Stimulated activated CD8-positive, alpha-beta memory T cell treated with anti-CD3 and anti-CD28 coated beads, Interleukin-2, amount 100 ng/mL, for 1 hour (primary cell): ENCODE results near the gene DNLZ.
"Not testable (repeated sequence)": the region's sequence is repeated elsewhere in the genome, so short reads cannot be mapped to it uniquely, and the experiment has no call there.

Experiments
- DNase-seq, 2 donors: peaks; one replicate each; pipeline ENCODE4 v3.0.0-alpha.2; 2020; ENCODE audit warnings: low read depth in 2 of 2

Gene DNLZ

DNA sequence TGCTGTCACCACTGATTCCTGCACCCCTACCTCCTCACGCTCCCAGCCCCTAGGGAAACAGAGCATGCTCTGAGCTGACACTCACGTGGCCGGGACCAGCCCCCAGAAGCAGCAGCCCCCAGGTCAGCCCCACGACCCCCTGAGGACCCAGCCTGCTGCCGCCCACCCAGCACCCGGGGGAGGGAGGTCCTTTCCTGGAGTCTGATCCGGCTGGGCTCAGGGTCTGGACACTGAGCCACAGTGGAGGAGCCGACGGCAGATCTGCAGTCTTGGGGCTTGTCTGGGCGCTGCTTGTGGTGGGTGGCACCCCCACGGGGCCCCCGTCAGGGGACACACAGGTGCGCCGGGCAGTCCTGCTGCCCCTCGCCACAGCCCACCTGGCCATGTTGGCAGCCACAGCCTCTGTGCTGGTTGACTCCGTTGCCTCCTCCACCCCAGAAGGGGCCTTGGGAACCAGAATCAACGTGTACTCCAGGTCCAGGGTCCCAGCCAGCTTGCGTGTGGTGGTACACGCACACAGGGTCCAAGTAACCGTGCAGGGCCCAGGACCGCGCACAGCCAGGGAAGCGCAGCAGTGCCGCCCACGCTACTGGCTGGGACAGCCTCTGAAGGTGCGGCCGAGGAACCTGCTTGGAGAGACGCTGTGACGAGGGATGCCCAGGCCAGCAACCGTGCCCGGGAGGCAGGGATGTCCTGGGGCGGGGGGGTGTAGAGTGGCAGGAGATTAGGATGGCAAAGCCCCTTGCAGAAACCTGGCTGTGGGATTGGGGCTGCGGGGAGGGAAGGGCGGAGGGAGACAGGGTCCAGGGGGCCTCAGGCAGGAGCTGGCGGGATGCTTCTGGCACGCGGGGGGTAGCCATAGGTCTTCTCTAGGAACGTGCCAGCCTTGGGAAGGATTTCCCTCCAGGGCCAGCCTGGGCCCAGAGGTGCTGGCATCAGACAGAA is 3.5 kb downstream of the DNLZ start:
- no peak for DNase-seq

DNA sequence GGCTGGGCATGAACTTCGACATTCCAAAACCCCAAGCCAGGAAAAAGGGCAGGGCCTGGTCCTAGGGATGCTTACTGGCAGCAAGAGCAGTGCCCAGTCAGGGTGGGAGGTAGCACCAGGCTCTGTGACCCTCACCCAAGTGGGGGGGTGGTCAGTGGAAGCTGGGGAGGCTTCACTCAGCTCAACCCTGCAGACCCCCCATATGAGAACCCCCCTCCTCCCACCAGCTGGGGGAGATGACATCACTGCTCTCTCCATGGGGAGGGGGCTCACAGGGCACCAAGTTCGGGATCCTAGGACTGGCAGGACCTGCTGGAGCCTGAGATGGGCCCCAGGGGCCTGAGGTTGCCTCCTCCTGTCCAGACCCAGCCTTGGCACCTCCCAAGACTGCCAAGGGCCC is 4.7 kb downstream of the DNLZ start:
- DNase-seq: no peak

DNA sequence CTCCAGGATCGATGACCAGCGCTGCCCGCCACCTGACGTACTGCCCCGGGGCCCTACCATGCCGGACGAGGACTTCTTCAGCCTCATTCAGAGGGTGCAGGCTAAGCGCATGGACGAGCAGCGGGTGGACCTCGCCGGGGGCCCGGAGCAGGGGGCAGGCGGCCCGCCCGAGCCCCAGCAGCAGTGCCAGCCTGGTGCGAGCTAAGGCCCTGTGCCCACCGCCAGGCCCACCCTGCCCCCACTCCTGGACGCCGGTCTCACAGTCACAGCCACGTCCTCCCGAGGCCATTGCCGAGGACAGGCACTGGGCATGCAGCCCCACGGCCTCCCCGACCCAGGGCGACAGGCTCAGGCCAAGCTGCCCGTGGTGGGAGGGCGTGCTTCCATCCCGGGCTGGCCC is 5.5 kb downstream of the DNLZ start:
- DNase-seq: no peak

DNA sequence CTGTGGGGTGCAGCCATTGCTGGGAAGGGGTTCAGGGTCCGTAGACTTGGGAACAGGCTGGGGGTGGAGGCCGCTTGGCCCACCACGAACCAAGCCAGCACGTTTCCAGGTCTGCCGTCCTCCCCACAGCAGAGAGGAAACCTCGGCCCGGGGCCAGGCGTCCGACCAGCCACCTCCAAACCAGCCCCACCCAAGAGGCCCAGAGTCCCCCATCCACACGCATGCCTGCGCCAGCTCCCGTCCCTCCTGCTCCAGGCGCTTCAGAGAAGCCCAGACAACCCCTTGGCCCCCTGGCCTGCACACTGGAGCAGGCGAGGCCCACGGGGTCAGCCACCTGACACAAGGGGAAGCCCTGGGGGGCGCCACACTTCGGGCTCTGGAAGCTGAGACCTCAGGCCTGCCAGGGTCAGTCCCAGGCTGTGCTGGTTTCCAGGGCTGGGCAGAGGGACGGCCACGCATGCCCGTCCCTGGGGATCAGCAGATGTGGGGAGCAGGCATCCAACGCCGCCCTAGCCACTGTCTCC is 6.3 kb downstream of the DNLZ start:
- no peak for DNase-seq

GRCh38 chr9:136355616-136356557 is 7.7 kb downstream of the DNLZ start:
- DNase-seq: no peak

GRCh38 chr9:136354592-136355085 is 8.9 kb downstream of the DNLZ start:
- no peak for DNase-seq

GRCh38 chr9:136353757-136354488 is 9.6 kb downstream of the DNLZ start:
- no peak for DNase-seq

GRCh38 chr9:136353088-136353487 is 10.5 kb downstream of the DNLZ start:
- no peak for DNase-seq

- no peak for DNase-seq
Observed at GRCh38 chr9:136352682-136353081, 10.9 kb downstream of the DNLZ start.

- DNase-seq: not testable (repeated sequence)
Observed at GRCh38 chr9:136351868-136352267, 11.7 kb downstream of the DNLZ start.

DNA sequence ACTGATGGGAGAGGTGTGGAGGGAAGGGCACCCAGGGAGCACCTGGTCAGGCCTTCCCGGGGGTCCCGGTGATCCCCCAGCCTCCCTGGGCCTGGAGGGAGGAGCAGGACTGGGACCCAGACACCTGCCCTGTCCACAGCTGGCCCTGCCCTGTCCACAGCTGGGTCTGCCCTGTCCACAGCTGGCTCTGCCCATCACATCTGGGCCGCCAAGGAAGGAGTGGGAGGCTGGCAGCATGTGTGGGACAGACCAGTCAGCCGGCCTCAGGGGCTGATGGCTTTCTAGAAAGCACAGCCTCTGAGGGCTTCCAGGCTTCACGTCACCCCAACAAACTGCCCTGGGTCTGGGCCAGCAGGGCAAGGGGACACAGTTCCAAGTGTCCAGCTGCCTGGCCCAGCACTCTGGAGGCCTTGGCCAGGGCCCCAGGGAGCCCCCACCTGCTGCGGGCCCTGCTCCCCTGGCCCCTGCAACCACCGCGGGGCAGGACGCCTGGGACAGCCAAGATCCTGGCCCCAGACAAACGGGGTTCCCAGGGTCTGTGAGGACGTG is 12.2 kb downstream of the DNLZ start:
- DNase-seq: no peak

GRCh38 chr9:136349546-136349945 is 14.0 kb downstream of the DNLZ start:
- no peak for DNase-seq

DNA sequence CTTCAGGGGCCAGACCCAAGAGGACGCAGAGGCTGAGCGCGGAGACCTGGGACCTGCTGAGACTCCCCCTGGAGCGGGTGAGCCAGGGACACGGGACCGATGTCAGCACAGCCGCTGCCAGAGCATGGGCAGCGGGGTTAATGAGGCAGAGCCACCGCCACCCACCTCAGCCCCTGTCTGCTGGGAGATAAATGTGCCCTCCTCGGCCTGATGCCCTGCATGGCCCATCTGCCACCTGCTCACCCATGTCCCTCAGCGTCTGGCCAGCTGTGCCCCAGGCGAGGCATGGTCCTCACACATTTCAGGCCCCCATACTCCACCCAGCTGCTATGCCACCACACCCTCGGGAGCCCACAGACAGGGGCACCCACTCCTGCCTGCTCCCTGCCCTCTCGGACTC is 14.9 kb downstream of the DNLZ start:
- DNase-seq: no peak

- DNase-seq: no peak
Observed at GRCh38 chr9:136347472-136348256, 15.9 kb downstream of the DNLZ start.

GRCh38 chr9:136346927-136347465 is 16.5 kb downstream of the DNLZ start:
- DNase-seq: no peak

DNA sequence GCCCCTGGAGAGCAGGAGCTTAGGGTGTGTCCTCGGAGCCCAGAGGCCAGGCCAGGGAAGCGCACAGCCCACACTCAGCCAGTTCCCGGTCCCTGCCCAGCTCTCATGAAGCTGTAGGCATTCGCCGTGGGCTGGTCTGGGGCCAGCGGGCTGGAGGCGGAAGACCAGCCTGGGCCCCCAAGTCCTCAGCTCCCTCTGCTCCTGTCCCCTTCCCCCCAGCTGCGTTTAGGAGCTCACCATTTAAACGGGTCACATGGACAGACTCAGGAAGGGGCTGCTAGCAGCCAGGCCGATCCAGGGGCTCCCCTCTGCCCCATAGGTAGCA is 17.4 kb downstream of the DNLZ start:
- DNase-seq: no peak

DNA sequence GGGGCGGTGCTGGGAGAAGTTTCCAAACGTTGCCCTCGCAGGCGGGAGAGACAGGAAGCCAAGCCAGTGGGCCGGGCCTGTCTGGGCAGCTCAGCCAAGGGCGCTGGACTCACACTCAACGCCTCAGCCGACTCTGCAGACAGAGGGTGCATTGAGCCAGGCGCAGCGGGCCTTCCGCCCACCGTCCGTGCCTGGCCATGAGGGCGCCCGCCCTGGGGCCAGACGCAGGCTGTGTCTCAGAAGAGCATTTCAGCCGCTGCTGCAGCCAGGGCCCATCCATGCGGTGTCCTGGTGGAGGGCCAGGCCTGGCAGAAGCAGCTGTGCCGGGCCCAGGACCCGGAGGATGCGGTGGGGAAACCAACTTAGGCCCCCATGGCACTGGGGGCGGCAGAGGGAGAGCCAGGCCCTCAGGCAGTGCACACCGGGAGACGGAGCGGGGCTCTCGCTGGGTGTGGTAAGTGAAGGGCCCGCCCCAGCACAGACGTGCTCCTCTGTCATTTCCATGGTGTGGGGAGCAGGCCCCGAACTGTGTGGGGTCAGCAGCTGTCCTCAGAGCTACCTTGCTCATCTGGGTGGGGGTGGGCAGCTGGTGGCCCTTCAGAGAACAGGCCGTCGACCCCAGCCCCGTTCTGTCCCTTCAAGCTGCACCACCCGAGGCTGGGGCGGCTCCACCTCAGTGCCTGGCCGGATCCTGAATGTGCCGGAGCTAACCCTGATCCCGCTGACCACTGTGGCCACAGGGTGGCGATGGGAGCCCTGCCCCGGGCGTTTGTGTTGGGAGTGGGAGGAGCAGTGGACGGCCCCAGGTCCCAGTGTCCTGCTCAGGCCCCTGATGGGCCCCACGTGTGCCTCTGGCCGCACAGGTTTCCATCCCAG is 18.0 kb downstream of the DNLZ start:
- no peak for DNase-seq

- DNase-seq: no peak
Observed at GRCh38 chr9:136344544-136345280, 18.8 kb downstream of the DNLZ start.

DNA sequence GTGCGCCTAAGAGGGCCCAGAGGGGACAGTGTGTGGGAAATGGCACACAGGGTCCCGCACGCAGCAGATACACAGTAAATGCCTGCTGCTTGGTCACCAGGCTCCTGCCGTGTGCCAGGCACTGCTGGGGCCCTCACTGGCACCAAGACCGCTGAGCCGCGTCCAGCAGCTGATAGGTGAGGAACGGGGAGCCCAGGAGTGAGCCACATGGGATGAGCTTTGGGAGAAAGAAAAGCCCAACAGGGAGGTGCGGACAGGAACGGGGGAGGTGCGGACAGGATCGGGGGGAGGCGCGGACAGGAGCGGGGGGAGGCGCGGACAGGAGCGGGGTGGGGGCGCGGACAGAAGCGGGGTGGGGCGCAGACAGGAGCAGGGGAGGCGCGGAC is 19.7 kb downstream of the DNLZ start:
- no peak for DNase-seq
